Effector memory CD4-positive, alpha-beta T cell (primary cell): ENCODE measurements around the gene LGI4.
"Not testable (repeated sequence)": the region's sequence is repeated elsewhere in the genome, so short reads cannot be mapped to it uniquely, and the experiment has no call there.

Experiments used
- DNase-seq, 3 donors: peaks; one replicate each; pipeline ENCODE4 v3.0.0-alpha.2; 2020
- H3K27ac ChIP-seq: 2 replicates; pipeline ENCODE4 v1.7.0; 2013; ENCODE audit warnings: mild to moderate bottlenecking, low read length, moderate library complexity; ENCODE audit not compliant: insufficient read depth, poor library complexity, severe bottlenecking
- H3K27me3 ChIP-seq: replicated peaks from 2 replicates; pipeline ENCODE4 v1.7.0; 2013; ENCODE audit warnings: mild to moderate bottlenecking, low read length; ENCODE audit not compliant: insufficient read depth, control insufficient read depth, poor library complexity, severe bottlenecking
- H3K36me3 ChIP-seq: 2 replicates; pipeline ENCODE4 v1.7.0; 2013; ENCODE audit warnings: mild to moderate bottlenecking, low read length, moderate library complexity; ENCODE audit not compliant: control insufficient read depth, insufficient read depth
- H3K4me1 ChIP-seq: 2 replicates; pipeline ENCODE4 v1.7.0; 2013; ENCODE audit warnings: low read length, mild to moderate bottlenecking; ENCODE audit not compliant: control insufficient read depth, insufficient read depth, poor library complexity, severe bottlenecking
- H3K4me3 ChIP-seq: 2 replicates; pipeline ENCODE4 v1.7.0; 2013; ENCODE audit warnings: low read length, low read depth, mild to moderate bottlenecking; ENCODE audit not compliant: insufficient read depth, poor library complexity, severe bottlenecking
- H3K9me3 ChIP-seq: 2 replicates; pipeline ENCODE4 v1.7.0; 2013; ENCODE audit warnings: mild to moderate bottlenecking, low read length, moderate library complexity; ENCODE audit not compliant: control insufficient read depth

LGI4 gene

DNA sequence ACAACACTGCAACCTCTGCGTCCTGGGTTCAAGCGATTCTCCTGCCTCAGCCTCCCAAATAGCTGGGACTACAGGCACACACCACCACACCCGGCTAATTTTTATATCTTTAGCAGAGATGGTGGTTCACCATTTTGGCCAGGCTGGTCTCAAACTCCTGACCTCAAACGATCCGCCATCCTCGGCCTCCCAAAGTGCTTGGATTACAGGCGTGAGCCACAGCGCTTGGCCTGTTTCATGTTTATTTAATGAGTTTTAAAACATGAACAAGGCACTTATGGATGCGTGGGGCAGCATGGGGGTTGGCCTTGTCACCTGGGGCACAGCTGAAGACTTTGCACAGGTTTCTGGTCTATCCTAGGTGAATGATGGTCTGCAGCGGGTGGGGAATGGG lies 18.3 kb upstream of the LGI4 start:
- DNase-seq, H3K9me3 ChIP-seq, H3K27me3 ChIP-seq: not testable (repeated sequence)
- Histone ChIP-seq H3K36me3 (peaks cover 22% of the 10 kb centered on the region), H3K4me3 (peak overlapping the region; percentile 99), H3K4me1 (peaks cover 28% of the 10 kb centered on the region), H3K27ac (peak overlapping the region; percentile 93)

GRCh38 chr19:35151273-35152065 lies 16.6 kb upstream of the LGI4 start:
- H3K27ac ChIP-seq, result no peak overlapping the region
- H3K36me3 ChIP-seq, result peaks cover 6% of the 10 kb centered on the region

GRCh38 chr19:35150445-35150844 lies 15.6 kb upstream of the LGI4 start:
- peaks cover 9% of the 10 kb centered on the region for H3K4me1 ChIP-seq
- no peaks in the 10 kb centered on the region for H3K27me3 ChIP-seq
- no peaks in the 10 kb centered on the region for H3K36me3 ChIP-seq
- no peak overlapping the region for H3K27ac ChIP-seq
- DNase-seq, result no peak
- H3K9me3 ChIP-seq, result no peaks in the 10 kb centered on the region
- no peak overlapping the region for H3K4me3 ChIP-seq

More at GRCh38 chr19:35151273-35152065, 16.6 kb upstream of the LGI4 start:
- Histone ChIP-seq H3K27me3 (no peaks in the 10 kb centered on the region), H3K9me3 (no peaks in the 10 kb centered on the region), H3K4me1 (peaks cover 19% of the 10 kb centered on the region), H3K4me3 (no peak overlapping the region)
- DNase-seq, result no peak

DNA sequence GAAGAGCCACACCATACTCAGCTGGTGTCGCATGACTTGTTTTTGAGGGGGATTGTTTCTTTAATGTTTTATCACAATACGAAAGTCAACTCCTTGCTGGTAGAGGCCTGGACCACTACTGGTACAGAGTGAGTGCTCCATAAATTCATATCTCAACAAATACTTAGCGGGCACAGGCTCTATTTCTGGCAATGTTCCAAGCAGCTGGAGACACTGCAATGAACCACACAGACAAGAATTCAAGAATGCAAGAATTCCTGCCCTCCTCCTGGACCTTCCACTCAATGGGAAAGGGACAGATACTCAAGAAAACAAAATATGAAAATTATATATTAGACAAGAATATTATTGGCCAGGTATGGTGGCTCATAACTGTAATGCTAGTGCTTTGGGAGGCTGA lies 14.6 kb upstream of the LGI4 start:
- H3K36me3 ChIP-seq, result no peaks in the 10 kb centered on the region
- H3K4me1 ChIP-seq, result peaks cover 18% of the 10 kb centered on the region
- no peaks in the 10 kb centered on the region for H3K9me3 ChIP-seq
- no peak overlapping the region for H3K27ac ChIP-seq
- H3K4me3 ChIP-seq, result no peak overlapping the region
- no peaks in the 10 kb centered on the region for H3K27me3 ChIP-seq
- no peak for DNase-seq

- Histone ChIP-seq H3K4me3 (no peak overlapping the region), H3K9me3 (no peaks in the 10 kb centered on the region), H3K27ac (no peak overlapping the region), H3K36me3 (no peaks in the 10 kb centered on the region), H3K27me3 (no peaks in the 10 kb centered on the region), H3K4me1 (peaks cover 33% of the 10 kb centered on the region)
- DNase-seq, result no peak
Observed at GRCh38 chr19:35146746-35147459, 12.0 kb upstream of the LGI4 start.

DNA sequence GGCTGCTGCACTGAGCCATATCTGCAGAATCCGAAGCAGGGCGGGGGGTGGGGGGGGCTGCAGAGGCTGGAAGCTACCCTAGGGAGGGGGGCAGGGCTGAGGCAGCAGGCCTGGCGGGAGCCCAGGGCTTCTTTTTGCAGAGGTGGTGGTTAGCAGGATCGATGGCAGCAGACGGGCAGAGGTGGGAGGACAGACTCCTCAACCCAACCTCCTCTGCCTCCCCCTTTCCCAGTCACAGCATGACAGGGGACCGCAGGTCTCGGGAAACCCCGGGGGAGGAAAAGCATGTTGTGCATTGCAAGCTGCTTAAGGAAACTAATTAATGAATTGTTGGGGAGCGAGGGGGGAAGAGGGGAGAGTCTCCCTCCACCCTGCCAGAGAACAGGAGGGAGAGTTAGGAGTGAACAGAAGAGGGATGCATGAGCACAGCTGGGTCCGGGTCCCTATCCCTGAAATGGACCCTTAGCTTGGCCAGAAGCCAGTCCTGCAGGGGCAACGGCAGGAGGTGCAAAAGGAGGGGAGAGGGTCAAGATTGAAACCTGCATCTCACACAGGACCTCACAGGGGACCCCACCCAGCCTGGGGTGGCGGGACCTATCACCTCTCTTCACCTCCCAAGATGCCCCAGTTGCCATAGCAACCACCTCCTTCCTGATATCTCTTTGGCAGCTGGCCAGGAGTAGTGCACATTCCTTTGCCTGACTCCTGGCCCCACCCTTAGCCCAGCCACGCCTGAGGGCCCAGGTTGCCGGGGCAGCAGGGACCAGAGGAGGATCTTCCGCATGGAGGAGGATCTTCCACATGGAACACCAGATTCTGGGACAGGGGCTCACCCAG lies 10.0 kb upstream of the LGI4 start:
- H3K4me3 ChIP-seq, result no peak overlapping the region
- peak in 1 of 3 donors; percentile 42 for DNase-seq
- H3K4me1 ChIP-seq, result peaks cover 46% of the 10 kb centered on the region
- H3K36me3 ChIP-seq, result no peaks in the 10 kb centered on the region
- H3K9me3 ChIP-seq, result no peaks in the 10 kb centered on the region
- H3K27ac ChIP-seq, result peak overlapping the region; percentile 9
- H3K27me3 ChIP-seq, result no peaks in the 10 kb centered on the region

DNA sequence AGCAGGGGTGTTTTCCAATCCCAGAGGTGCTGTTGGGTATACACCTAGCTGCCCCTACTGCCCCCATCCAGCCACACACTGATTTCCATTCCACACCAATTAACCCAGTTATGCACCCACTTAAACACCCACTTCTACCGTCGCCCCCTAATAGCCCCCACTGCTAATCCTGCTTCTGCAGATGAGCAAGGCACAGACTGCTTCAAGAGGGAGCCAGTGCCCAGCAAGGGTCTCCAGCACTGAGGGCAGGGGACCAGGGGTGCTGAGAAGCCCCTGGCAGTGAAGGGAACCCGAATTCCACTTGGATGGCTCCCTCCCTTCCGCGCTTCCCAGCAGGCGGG lies 9.4 kb upstream of the LGI4 start:
- no peak for DNase-seq
- Histone ChIP-seq H3K27ac (no peak overlapping the region), H3K9me3 (no peaks in the 10 kb centered on the region), H3K4me3 (no peak overlapping the region), H3K4me1 (peaks cover 46% of the 10 kb centered on the region), H3K36me3 (no peaks in the 10 kb centered on the region), H3K27me3 (no peaks in the 10 kb centered on the region)

DNA sequence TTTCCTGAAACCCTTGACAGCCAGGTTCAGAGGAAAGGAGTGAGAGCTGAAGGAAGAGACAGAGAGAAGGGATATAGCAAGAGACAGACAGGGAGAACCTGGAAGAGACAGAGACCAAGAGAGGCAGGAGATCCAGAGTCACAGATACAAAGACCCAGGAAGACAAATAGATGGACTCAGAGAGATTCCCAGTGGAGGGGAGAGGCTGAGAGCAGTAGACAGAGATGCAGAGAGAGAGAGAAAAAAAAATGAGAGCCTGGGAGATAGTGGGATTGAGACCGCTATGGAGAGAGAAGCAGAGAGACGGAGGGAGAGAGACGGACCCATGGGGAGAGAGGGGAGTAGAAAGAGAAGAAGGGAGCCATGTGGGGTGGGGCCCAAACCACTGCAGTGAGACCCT lies 9.0 kb upstream of the LGI4 start:
- H3K4me3 ChIP-seq, result no peak overlapping the region
- no peak for DNase-seq
- peaks cover 46% of the 10 kb centered on the region for H3K4me1 ChIP-seq
- H3K27ac ChIP-seq, result no peak overlapping the region
- H3K36me3 ChIP-seq, result no peaks in the 10 kb centered on the region
- no peaks in the 10 kb centered on the region for H3K9me3 ChIP-seq
- H3K27me3 ChIP-seq, result no peaks in the 10 kb centered on the region

GRCh38 chr19:35143231-35143715 lies 8.4 kb upstream of the LGI4 start, which contains the start of gene FXYD7:
TSS of gene FXYD7 (plus strand) at chr19:35143255. CDS start at chr19:35143334, 79 bp downstream.
- DNase-seq, result no peak
- H3K36me3 ChIP-seq, result no peaks in the 10 kb centered on the region
- H3K9me3 ChIP-seq, result no peaks in the 10 kb centered on the region
- H3K27me3 ChIP-seq, result no peaks in the 10 kb centered on the region
- H3K4me3 ChIP-seq, result peak within 1 kb of the TSS; percentile 53
- H3K4me1 ChIP-seq, result peaks cover 46% of the 10 kb centered on the region
- H3K27ac ChIP-seq, result peak within 1 kb of the TSS; percentile 42
